Endothelial cell of umbilical vein (primary cell): ENCODE results near the gene INPP5E. TPM values are rescaled to one million over a fixed set of nuclear protein-coding genes. Genes with fewer than 3 reads are reported as not detected.

Experiments
- BruUV-seq: library from RNA; stranded (reverse); fragments of 400-500 nt; replicated peaks from 2 replicates; lab custom pipeline; 2021; lab: Mats Ljungman, UMichigan
- CTCF ChIA-PET: fragments of 300-600, 350-600 bp; sonication (Branson Sonifier 250); formaldehyde crosslinking; loops from one replicate; lab custom pipeline; 2021; ENCODE audit warnings: antibody characterized with exemption, inconsistent platforms; lab: Charles Lee
- POLR2A ChIA-PET: fragments of 300-600, 350-600 bp; sonication (Branson Sonifier 250); formaldehyde crosslinking; loops from one replicate; lab custom pipeline; 2021; ENCODE audit warnings: antibody characterized with exemption, inconsistent platforms; lab: Charles Lee
- DNase-seq: peaks from one replicate; pipeline ENCODE4 v3.0.0-alpha.2; 2011; ENCODE audit warnings: low read depth, low spot score
- FAIRE-seq: peaks from 2 replicates; lab custom pipeline; 2011; peaks lifted over from hg19 to GRCh38; lab: Jason Lieb, UNC
- H2AFZ ChIP-seq: 2 replicates; pipeline ENCODE4 v1.6.0; 2012; ENCODE audit warnings: low read depth, low read length, control low read depth, inconsistent platforms
- H3K27ac ChIP-seq: 2 replicates; pipeline ENCODE4 v1.5.1; 2011; ENCODE audit warnings: low read depth, mild to moderate bottlenecking, control low read depth, low read length, moderate library complexity; ENCODE audit not compliant: insufficient read depth
- H3K27me3 ChIP-seq, 2 experiments: 2 replicates each; pipeline versions ENCODE4 v1.6.0 to v1.6.1; 2011; ENCODE audit warnings: low read length in 2 of 2, mixed read lengths in 1 of 2; ENCODE audit not compliant: control insufficient read depth in 2 of 2, insufficient read depth in 2 of 2
- H3K36me3 ChIP-seq, 2 experiments: 2 replicates in 1 of 2; 3 replicates in 1 of 2; pipeline ENCODE4 v1.5.1; 2011; ENCODE audit warnings: low read length in 2 of 2, mild to moderate bottlenecking in 1 of 2, moderate library complexity in 1 of 2; ENCODE audit not compliant: control insufficient read depth in 2 of 2, insufficient read depth in 2 of 2; ENCODE audit errors: extremely low read depth in 1 of 2
- H3K4me1 ChIP-seq: 3 replicates; pipeline ENCODE4 v1.5.1; 2011; ENCODE audit warnings: mild to moderate bottlenecking, low read length; ENCODE audit not compliant: control insufficient read depth, insufficient read depth; ENCODE audit errors: extremely low read depth
- H3K4me2 ChIP-seq: 2 replicates; pipeline ENCODE4 v1.6.1; 2011; ENCODE audit warnings: low read length, control low read depth, mixed read lengths; ENCODE audit not compliant: insufficient read depth
- H3K4me3 ChIP-seq, 3 experiments: fragments of 200-600 bp in 1 of 3; sonication (generic), shearing (Covaris generic) in 1 of 3; replicated peaks in 1 of 3; 2 replicates each; pipeline ENCODE4 v1.5.1; 2011 to 2016; ENCODE audit warnings: control low read depth in 3 of 3, low read length in 3 of 3, mild to moderate bottlenecking in 2 of 3, inconsistent platforms in 1 of 3, low read depth in 1 of 3, moderate library complexity in 1 of 3; ENCODE audit not compliant: insufficient read depth in 1 of 3
- H3K79me2 ChIP-seq: 2 replicates; pipeline ENCODE4 v1.6.0; 2012; ENCODE audit warnings: low read length, inconsistent platforms; ENCODE audit not compliant: control insufficient read depth, insufficient read depth
- H3K9ac ChIP-seq: replicated peaks from 2 replicates; pipeline ENCODE3; 2011; ENCODE audit warnings: low read length, control low read depth; ENCODE audit not compliant: insufficient read depth; ENCODE audit errors: extremely low read depth
- H3K9me1 ChIP-seq: replicated peaks from 3 replicates; pipeline ENCODE4 v1.6.0; 2011; ENCODE audit warnings: mild to moderate bottlenecking, low read length; ENCODE audit not compliant: control insufficient read depth, insufficient read depth; ENCODE audit errors: extremely low read depth
- H3K9me3 ChIP-seq: replicated peaks from 2 replicates; pipeline ENCODE4 v1.5.1; 2012; ENCODE audit warnings: low read length, inconsistent platforms; ENCODE audit not compliant: control insufficient read depth, insufficient read depth
- H4K20me1 ChIP-seq: replicated peaks from 2 replicates; pipeline ENCODE3; 2011; ENCODE audit warnings: mild to moderate bottlenecking, low read length; ENCODE audit not compliant: control insufficient read depth, insufficient read depth; ENCODE audit errors: extremely low read depth
- CTCF ChIP-seq, 2 donors: IDR thresholded peaks; 1 replicate in 1 of 2; 2 replicates in 1 of 2; pipeline ENCODE4 v1.5.1; 2011; ENCODE audit warnings: low read length in 2 of 2, mild to moderate bottlenecking in 2 of 2, moderate library complexity in 2 of 2, control low read depth in 1 of 2, inconsistent platforms in 1 of 2, low read depth in 1 of 2; ENCODE audit not compliant: insufficient read depth in 1 of 2; ENCODE audit errors: extremely low read depth in 1 of 2
- EZH2 ChIP-seq: IDR thresholded peaks from 2 replicates; pipeline ENCODE4 v1.6.1; 2012; ENCODE audit warnings: borderline replicate concordance, low read depth, mild to moderate bottlenecking, moderate library complexity, low read length, inconsistent platforms; ENCODE audit not compliant: severe bottlenecking
- FOS ChIP-seq: IDR thresholded peaks from 2 replicates; pipeline ENCODE4 v1.6.1; 2011; ENCODE audit warnings: mild to moderate bottlenecking, low read length, moderate library complexity, borderline replicate concordance; ENCODE audit not compliant: insufficient read depth
- GATA2 ChIP-seq: IDR thresholded peaks from 2 replicates; pipeline ENCODE4 v1.7.0; 2011; ENCODE audit warnings: low read depth, mild to moderate bottlenecking, moderate library complexity, mixed read lengths, low read length; ENCODE audit not compliant: insufficient read length, insufficient read depth
- JUN ChIP-seq: IDR thresholded peaks from 2 replicates; pipeline ENCODE4 v1.6.1; 2011; ENCODE audit warnings: borderline replicate concordance, low read depth; ENCODE audit not compliant: insufficient read length, insufficient read depth
- MAX ChIP-seq: IDR thresholded peaks from 2 replicates; pipeline ENCODE4 v1.6.1; 2011; ENCODE audit not compliant: insufficient read depth, insufficient read length
- MYC ChIP-seq: IDR thresholded peaks from one replicate; pipeline ENCODE4 v1.6.1; 2011; ENCODE audit warnings: mild to moderate bottlenecking, low read depth, low read length
- POLR2A ChIP-seq: IDR thresholded peaks from 2 replicates; pipeline ENCODE4 v1.6.1; 2012; ENCODE audit warnings: low read depth, mild to moderate bottlenecking, control low read depth, low read length
- POLR2AphosphoS5 ChIP-seq: IDR thresholded peaks from 2 replicates; pipeline ENCODE4 v1.6.1; 2012; ENCODE audit warnings: low read depth, mild to moderate bottlenecking, control low read depth, low read length, moderate library complexity; ENCODE audit not compliant: insufficient read depth
- dilution Hi-C: fragments of 300-500 bp; cut with MboI; formaldehyde crosslinking; loops from one replicate; pipeline ENCODE4 v1.15.0; 2019; ENCODE audit warnings: low sequenced_read_pairs; ENCODE audit not compliant: extremely low pct_ligation_motif_present
- intact Hi-C: fragments of 100-400 bp; cut with micrococcal nuclease; formaldehyde crosslinking; loops from one replicate; pipeline ENCODE4 v1.10.0; 2022
- polyA plus RNA-seq, 4 experiments: library from polyadenylated mRNA; depleted of rRNA in 3 of 4; stranded (reverse) in 3 of 4; unstranded in 1 of 4; fragments of >200 nt; gene quantifications; 2 replicates each; pipeline versions ENCODE4 v1.2.1 to v1.2.3, GENCODE V29; 2011 to 2012; ENCODE audit warnings: missing spikeins in 1 of 4
- total RNA-seq: library from RNA; stranded (reverse); gene quantifications from 2 replicates; pipeline ENCODE4 v1.2.3, GENCODE V29; 2021

INPP5E gene
- total and polyA plus RNA-seq, 2 donors (not counting 3 experiments of a cell fraction or from before 2014, with no cell fraction given), result 15.0 to 24.5 TPM

GRCh38 chr9:136441681-136442245, 2.1 kb upstream of the INPP5E start:
- dilution Hi-C loops, result no loop called here
- POLR2A ChIA-PET, result no interaction called here
- H4K20me1 ChIP-seq, result no peaks in the 10 kb centered on the region

More at GRCh38 chr9:136441681-136442245, 2.1 kb upstream of the INPP5E start:
- peaks cover 12 to 44% of the 10 kb centered on the region in 2 experiments for H3K36me3 ChIP-seq
- H3K27me3 ChIP-seq, result no peaks in the 10 kb centered on the region
- no peaks in the 10 kb centered on the region for H3K9me1 ChIP-seq
- no peak overlapping the region for H3K4me2 ChIP-seq
- no peak overlapping the region for H3K27ac ChIP-seq
- CTCF ChIA-PET, result no interaction called here
- no peaks in the 10 kb centered on the region for H3K9me3 ChIP-seq
- peaks cover 12% of the 10 kb centered on the region for H3K4me1 ChIP-seq
- H3K79me2 ChIP-seq, result peaks cover 27% of the 10 kb centered on the region
- FAIRE-seq (no peak), DNase-seq (no peak)
- intact Hi-C loops, result no loop called here
- no peak overlapping the region for H2AFZ ChIP-seq
- H3K9ac ChIP-seq, result no peak overlapping the region
- no peak overlapping the region for H3K4me3 ChIP-seq
- no TSS peak for BruUV-seq
- TF ChIP-seq MAX, result no peak
- TF ChIP-seq CTCF (IDR thresholded peaks at IDR 0.05; ENCODE audit: extremely low read depth in 1 of 2, insufficient read depth in 1 of 2, low read depth in 1 of 2, low read length in 2 of 2), result no peak
- no peak for TF ChIP-seq POLR2AphosphoS5
- TF ChIP-seq GATA2, result no peak
- TF ChIP-seq FOS, result no peak
- no peak for TF ChIP-seq MYC
- no peak for TF ChIP-seq JUN
- no peak for TF ChIP-seq POLR2A
- TF ChIP-seq EZH2, result no peak
